Testis (tissue), 3 donors: ENCODE data around the gene MAML3. TPM values are rescaled to one million over a fixed set of nuclear protein-coding genes. Genes with fewer than 3 reads are reported as not detected.

Experiments used
- DNase-seq: peaks from one replicate; pipeline ENCODE4 v3.0.0-alpha.2; 2019
- H3K27ac ChIP-seq, 2 donors: fragments of 200-600 bp; sonication (generic); one replicate each; pipeline ENCODE4 v1.5.1; 2019
- H3K27me3 ChIP-seq: fragments of 200-600 bp; sonication (generic); one replicate; pipeline ENCODE4 v1.5.1; 2019
- H3K36me3 ChIP-seq: fragments of 200-600 bp; sonication (generic); one replicate; pipeline ENCODE4 v1.5.1; 2017; ENCODE audit warnings: low read depth; ENCODE audit errors: missing control alignments
- H3K4me1 ChIP-seq: fragments of 200-600 bp; sonication (generic); one replicate; pipeline ENCODE4 v1.5.1; 2019
- H3K4me3 ChIP-seq, 2 donors: fragments of 200-600 bp; sonication (generic); one replicate each; pipeline ENCODE4 v1.5.1; 2017 to 2019
- H3K9me3 ChIP-seq: fragments of 200-600 bp; sonication (generic); one replicate; pipeline ENCODE4 v1.5.1; 2017
- CTCF ChIP-seq, 3 experiments: fragments of 450-650 bp in 2 of 3; fragments of 200-600 bp in 1 of 3; sonication (generic) in 1 of 3; IDR thresholded peaks; one replicate each; pipeline ENCODE4 v1.5.1; 2016 to 2019; ENCODE audit warnings: antibody characterized with exemption in 3 of 3, mild to moderate bottlenecking in 2 of 3, moderate library complexity in 1 of 3
- POLR2A ChIP-seq: fragments of 450-650 bp; IDR thresholded peaks from one replicate; pipeline ENCODE4 v1.6.1; 2017; ENCODE audit warnings: antibody characterized with exemption, mild to moderate bottlenecking, moderate library complexity
- WGBS, 2 donors: methylation state at CpG; one replicate each; pipeline ENCODE4 v1.1.5; 2018; 5-methylcytosine and 5-hydroxymethylcytosine counted together
- intact Hi-C: fragments of 100-400 bp; cut with DNase I; formaldehyde crosslinking; loops from one replicate; pipeline ENCODE4 v1.15.1; 2023; ENCODE audit warnings: low total_unique reads
- polyA plus RNA-seq: library from polyadenylated mRNA; stranded (reverse); fragments of 350-450 nt; fragmentation: Illumina TruSeq; extraction: RNeasy Lipid Tissue Mini Kit (QIAGEN cat#74804); gene quantifications from one replicate; pipeline ENCODE4 v1.2.3, GENCODE V29; 2014; ENCODE audit warnings: low read depth, low replicate concordance; ENCODE audit not compliant: insufficient read depth
- total RNA-seq, 2 donors: library from RNA; depleted of rRNA; stranded (reverse); fragments of >200 nt; gene quantifications; one replicate each; pipeline ENCODE4 v1.2.3, GENCODE V29; 2016

Gene MAML3
- total and polyA plus RNA-seq, 3 donors from 2014 or later, result 7.6 to 21.2 (median 18.8) TPM

GRCh38 chr4:140102421-140102820 is 51.6 kb downstream of the MAML3 start:
- no peaks in the 10 kb centered on the region for H3K36me3 ChIP-seq
- no peaks in the 10 kb centered on the region for H3K9me3 ChIP-seq
- H3K4me1 ChIP-seq, result peaks cover 18% of the 10 kb centered on the region
- H3K27ac ChIP-seq, result no peak overlapping the region
- intact Hi-C loops, result no loop called here
- WGBS, 2 donors, result 81 to 84% methylated on average over 3 of the region's 3 CpGs
- TF ChIP-seq POLR2A (no peak), CTCF (IDR thresholded peaks at IDR 0.05) (no peak)
- DNase-seq, result no peak
- no peaks in the 10 kb centered on the region for H3K27me3 ChIP-seq
- H3K4me3 ChIP-seq, result no peak overlapping the region

GRCh38 chr4:140100771-140101170 is 53.2 kb downstream of the MAML3 start:
- WGBS, 2 donors, result 96 to 97% methylated on average over 3 of the region's 3 CpGs
- no peak for TF ChIP-seq POLR2A
- no peak for TF ChIP-seq CTCF (IDR thresholded peaks at IDR 0.05)

GRCh38 chr4:140099983-140100382 is 54.0 kb downstream of the MAML3 start:
- no peaks in the 10 kb centered on the region for H3K27me3 ChIP-seq
- no peak overlapping the region for H3K4me3 ChIP-seq
- H3K36me3 ChIP-seq, result no peaks in the 10 kb centered on the region
- intact Hi-C loops, result no loop called here
- H3K4me1 ChIP-seq, result peaks cover 36% of the 10 kb centered on the region
- peak; percentile 74 for DNase-seq
- H3K27ac ChIP-seq, result peak overlapping the region in 1 of 2 donors; percentile 53
- no peak for TF ChIP-seq CTCF (IDR thresholded peaks at IDR 0.05)
- no peak for TF ChIP-seq POLR2A
- WGBS, 2 donors, result 42 to 55% methylated on average over 7 of the region's 7 CpGs
- no peaks in the 10 kb centered on the region for H3K9me3 ChIP-seq

More at GRCh38 chr4:140100771-140101170, 53.2 kb downstream of the MAML3 start:
- peak overlapping the region in 1 of 2 donors; percentile 53 for H3K27ac ChIP-seq
- H3K4me3 ChIP-seq, result no peak overlapping the region
- H3K27me3 ChIP-seq, result no peaks in the 10 kb centered on the region
- peaks cover 30% of the 10 kb centered on the region for H3K4me1 ChIP-seq
- intact Hi-C loops, result no loop called here
- H3K36me3 ChIP-seq, result no peaks in the 10 kb centered on the region
- DNase-seq, result no peak
- no peaks in the 10 kb centered on the region for H3K9me3 ChIP-seq

GRCh38 chr4:140098455-140099160 is 55.4 kb downstream of the MAML3 start:
- intact Hi-C loops, result no loop called here
- Histone ChIP-seq H3K27me3 (no peaks in the 10 kb centered on the region), H3K4me3 (no peak overlapping the region), H3K27ac (peak overlapping the region; percentile 10 to 53), H3K36me3 (no peaks in the 10 kb centered on the region), H3K9me3 (no peaks in the 10 kb centered on the region), H3K4me1 (peaks cover 46% of the 10 kb centered on the region)
- WGBS, 2 donors, result 39 to 42% methylated on average over 7 of the region's 7 CpGs
- TF ChIP-seq POLR2A (no peak), CTCF (IDR thresholded peaks at IDR 0.05) (no peak)
- peak; percentile 48 for DNase-seq

GRCh38 chr4:140097572-140097971 is 56.4 kb downstream of the MAML3 start:
- H3K27me3 ChIP-seq, result no peaks in the 10 kb centered on the region
- WGBS, 2 donors, result 57 to 77% methylated on average over 4 of the region's 4 CpGs
- intact Hi-C loops, result no loop called here
- H3K36me3 ChIP-seq, result no peaks in the 10 kb centered on the region
- DNase-seq, result no peak
- TF ChIP-seq CTCF (IDR thresholded peaks at IDR 0.05) (no peak), POLR2A (no peak)
- H3K4me3 ChIP-seq, result no peak overlapping the region
- no peaks in the 10 kb centered on the region for H3K9me3 ChIP-seq
- H3K27ac ChIP-seq, result peak overlapping the region in 1 of 2 donors; percentile 41
- H3K4me1 ChIP-seq, result peaks cover 50% of the 10 kb centered on the region
